ENCODE results near the gene SKAP1. TPM values are rescaled to one million over a fixed set of nuclear protein-coding genes. Genes with fewer than 3 reads are reported as not detected.

The SKAP1 gene
- total and polyA plus RNA-seq, 12 donors = 3.2 to 117 (median 10.7) TPM

DNA sequence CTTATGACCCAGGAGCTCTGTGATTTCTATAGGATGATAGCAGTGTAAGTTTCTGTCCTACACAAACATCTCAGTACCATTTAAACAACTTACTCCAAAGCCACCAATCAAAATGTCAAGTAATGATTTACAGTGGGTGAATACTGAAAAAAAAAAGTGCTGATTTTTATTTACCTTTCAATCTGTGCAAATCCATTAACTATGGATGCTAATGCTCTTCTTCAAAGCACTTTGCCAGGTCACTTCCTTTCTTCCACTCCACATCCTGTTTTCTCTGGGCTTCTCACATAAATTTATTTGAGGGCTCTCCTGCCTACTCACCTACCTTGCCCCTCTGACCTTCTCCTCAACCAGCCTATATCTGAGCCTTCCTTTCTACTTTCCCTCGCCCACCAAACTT is 101.6 kb downstream of the SKAP1 start:
- Histone ChIP-seq H3K27ac (no peak overlapping the region), H3K36me3 (replicated peaks in 1 of 2) (no peaks in the 10 kb centered on the region), H3K4me1 (replicated peaks in 1 of 2) (no peaks in the 10 kb centered on the region), H3K4me3 (no peak overlapping the region), H3K9me3 (replicated peaks in 1 of 3) (no peaks in the 10 kb centered on the region), H3K27me3 (peaks cover 6% of the 10 kb centered on the region)
- intact Hi-C loops (cut with DNase I) = no loop called here
- no peak for TF ChIP-seq POLR2A (IDR thresholded peaks at IDR 0.05)
- TF ChIP-seq, protein P1, sequence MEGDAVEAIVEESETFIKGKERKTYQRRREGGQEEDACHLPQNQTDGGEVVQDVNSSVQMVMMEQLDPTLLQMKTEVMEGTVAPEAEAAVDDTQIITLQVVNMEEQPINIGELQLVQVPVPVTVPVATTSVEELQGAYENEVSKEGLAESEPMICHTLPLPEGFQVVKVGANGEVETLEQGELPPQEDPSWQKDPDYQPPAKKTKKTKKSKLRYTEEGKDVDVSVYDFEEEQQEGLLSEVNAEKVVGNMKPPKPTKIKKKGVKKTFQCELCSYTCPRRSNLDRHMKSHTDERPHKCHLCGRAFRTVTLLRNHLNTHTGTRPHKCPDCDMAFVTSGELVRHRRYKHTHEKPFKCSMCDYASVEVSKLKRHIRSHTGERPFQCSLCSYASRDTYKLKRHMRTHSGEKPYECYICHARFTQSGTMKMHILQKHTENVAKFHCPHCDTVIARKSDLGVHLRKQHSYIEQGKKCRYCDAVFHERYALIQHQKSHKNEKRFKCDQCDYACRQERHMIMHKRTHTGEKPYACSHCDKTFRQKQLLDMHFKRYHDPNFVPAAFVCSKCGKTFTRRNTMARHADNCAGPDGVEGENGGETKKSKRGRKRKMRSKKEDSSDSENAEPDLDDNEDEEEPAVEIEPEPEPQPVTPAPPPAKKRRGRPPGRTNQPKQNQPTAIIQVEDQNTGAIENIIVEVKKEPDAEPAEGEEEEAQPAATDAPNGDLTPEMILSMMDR (IDR thresholded peaks at IDR 0.05) = no peak
- 81 to 93% (median 82%) methylated on average over 1 of the region's 1 CpG for WGBS, 4 donors
- no peak for DNase-seq

DNA sequence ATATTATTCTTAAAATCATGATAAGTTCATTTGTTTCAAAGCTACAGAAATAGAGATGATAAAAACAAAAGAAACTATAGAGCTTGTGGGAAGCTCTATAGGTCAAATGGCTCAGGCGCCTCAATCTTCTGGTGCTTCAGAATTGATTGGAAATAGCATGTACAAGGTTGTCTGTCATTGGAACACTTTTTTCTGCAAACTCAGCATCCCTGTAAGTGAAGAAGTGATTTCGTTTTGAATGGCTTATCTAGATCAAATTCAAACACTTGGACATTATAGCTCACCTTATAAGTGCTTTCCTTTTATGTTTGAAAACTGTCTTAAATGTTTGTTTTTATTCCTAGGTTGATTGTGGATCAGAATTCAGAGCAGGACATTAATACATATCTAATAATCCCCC is 103.7 kb downstream of the SKAP1 start:
- no peak for TF ChIP-seq POLR2A (IDR thresholded peaks at IDR 0.05)
- TF ChIP-seq, protein P1 (IDR thresholded peaks at IDR 0.05) = no peak
- Histone ChIP-seq H3K4me1 (replicated peaks in 1 of 2) (no peaks in the 10 kb centered on the region), H3K4me3 (no peak overlapping the region), H3K27ac (no peak overlapping the region), H3K9me3 (replicated peaks in 1 of 3) (no peaks in the 10 kb centered on the region), H3K36me3 (replicated peaks in 1 of 2) (no peaks in the 10 kb centered on the region), H3K27me3 (no peaks in the 10 kb centered on the region)
- no peak for DNase-seq
- WGBS, 4 donors = 76 to 83% (median 81%) methylated on average over 2 of the region's 2 CpGs
- intact Hi-C loops (cut with DNase I) = no loop called here

DNA sequence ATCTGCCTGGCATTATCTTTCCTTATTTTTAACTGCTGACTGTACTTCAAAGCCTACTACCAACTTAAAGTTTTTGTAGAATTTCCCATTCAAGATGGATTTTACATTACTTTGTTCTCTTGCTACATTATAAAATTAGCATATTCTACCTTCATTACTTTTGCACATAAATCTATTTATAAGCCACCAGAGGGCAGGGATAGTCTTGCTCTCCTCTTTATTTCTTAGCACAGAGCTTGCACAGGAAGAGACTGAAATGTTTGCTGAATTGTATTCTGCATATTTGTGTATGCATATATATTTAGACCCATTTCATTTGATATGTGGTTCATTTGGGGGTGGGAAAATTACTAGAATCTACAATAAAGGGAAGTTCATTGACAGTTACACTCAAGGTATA is 108.0 kb downstream of the SKAP1 start:
- H3K27ac ChIP-seq = no peak overlapping the region
- TF ChIP-seq, protein P1 (IDR thresholded peaks at IDR 0.05) = no peak
- no peak for TF ChIP-seq POLR2A (IDR thresholded peaks at IDR 0.05)
- DNase-seq = no peak
- intact Hi-C loops (cut with DNase I) = no loop called here
- H3K27me3 ChIP-seq = no peaks in the 10 kb centered on the region
- H3K4me1 ChIP-seq (replicated peaks in 1 of 2) = no peaks in the 10 kb centered on the region
- no peak overlapping the region for H3K4me3 ChIP-seq
- no peaks in the 10 kb centered on the region for H3K36me3 ChIP-seq (replicated peaks in 1 of 2)
- no peaks in the 10 kb centered on the region for H3K9me3 ChIP-seq (replicated peaks in 1 of 3)

DNA sequence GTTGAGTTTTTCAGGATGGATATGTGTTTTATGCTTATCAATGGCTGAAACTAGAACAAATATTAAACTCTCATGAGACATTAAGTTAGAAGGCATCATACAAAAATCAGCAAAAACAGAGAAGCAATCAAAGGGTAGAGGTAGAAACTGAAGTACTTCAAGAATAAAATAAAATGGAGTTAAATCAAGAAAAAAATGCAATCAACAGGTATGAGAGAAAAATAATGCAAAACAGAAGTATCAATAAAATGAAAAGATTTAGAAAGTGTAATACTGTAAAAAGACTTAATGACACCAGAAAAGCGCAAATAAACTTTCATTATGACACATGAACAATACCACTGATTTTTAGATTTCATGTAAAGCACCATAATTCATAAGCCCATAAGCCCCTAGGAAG is 112.3 kb downstream of the SKAP1 start:
- Histone ChIP-seq H3K27me3 (no peaks in the 10 kb centered on the region), H3K4me1 (replicated peaks in 1 of 2) (no peaks in the 10 kb centered on the region), H3K4me3 (no peak overlapping the region), H3K9me3 (replicated peaks in 1 of 3) (no peaks in the 10 kb centered on the region), H3K36me3 (replicated peaks in 1 of 2) (no peaks in the 10 kb centered on the region), H3K27ac (no peak overlapping the region)
- 97 to 100% (median 99%) methylated on average over 1 of the region's 1 CpG for WGBS, 4 donors
- DNase-seq = no peak
- intact Hi-C loops (cut with DNase I) = no loop called here
- TF ChIP-seq POLR2A (IDR thresholded peaks at IDR 0.05) = no peak
- TF ChIP-seq, protein P1 (IDR thresholded peaks at IDR 0.05) = no peak
